Stimulated activated CD4-positive, alpha-beta T cell treated with anti-CD3 and anti-CD28 coated beads, Interleukin-12 subunit alpha, Interleukin-12 subunit beta, amount 100 ng/mL, for 4 hours (primary cell): ENCODE measurements around the gene SRR.

Source experiments
- DNase-seq: peaks from one replicate; pipeline ENCODE4 v3.0.0-alpha.2; 2020

The SRR gene

DNA sequence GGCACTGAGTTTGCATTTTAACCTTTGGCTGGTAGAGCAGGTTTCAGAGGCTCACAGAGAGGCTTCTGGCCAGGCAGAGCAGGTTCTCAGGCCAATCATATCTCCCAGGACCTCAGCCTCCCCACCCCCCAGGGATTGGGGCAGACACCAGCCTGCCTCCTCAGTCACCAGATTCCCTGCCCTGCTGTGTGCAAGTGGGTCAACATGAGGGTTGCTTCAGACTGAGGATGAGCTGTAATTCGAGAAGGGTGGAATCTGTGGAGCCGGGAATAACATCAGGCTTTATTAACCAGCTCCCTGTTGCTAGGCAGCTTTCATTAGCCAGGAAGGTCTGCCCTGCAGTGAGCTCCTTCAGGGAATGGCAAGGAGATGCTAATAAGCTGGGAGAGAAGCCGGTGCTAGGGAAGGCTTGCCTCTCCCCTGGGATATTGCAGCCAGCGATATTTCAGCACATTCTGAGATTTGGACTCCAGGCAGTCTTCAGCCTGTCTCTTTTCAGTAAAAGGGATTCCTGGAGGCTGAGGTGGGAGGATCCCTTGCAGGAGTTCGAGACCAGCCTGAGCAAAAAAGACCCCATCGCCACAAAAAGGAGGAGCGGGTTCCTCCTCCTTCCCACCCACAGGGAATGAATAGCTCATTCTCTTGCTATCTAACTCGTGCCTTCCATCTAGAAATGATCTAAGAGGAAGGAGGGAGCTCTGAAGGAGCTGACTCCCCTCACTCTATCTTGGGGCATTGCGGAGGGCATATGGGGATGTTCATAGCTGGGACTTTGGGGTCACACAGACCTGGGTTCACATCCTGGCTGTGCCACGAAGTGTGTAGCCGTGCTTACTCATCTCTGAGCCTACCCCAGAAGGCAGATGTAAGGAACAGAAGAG is 44.3 kb downstream of the SRR start:
- no peak for DNase-seq

DNA sequence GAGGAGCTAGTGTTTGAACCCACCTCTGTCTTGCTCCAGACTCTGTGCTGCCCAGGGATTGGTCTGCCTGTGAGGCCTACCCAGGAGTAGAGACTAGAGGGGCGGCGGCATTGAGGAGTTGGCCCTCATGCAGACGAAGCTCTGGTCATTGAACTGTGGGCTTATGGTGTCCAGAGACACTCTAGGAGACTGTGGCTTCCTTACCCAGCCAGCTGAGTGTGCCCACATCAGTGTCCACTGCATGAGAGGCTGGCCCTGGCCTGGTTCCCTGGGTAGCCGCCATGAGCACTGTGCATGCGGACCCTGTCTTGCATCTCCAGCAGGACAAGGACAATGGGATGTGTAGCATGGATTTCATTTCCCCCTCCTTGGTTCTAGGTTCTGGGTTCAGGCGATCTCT is 47.5 kb downstream of the SRR start:
- DNase-seq, result no peak

DNA sequence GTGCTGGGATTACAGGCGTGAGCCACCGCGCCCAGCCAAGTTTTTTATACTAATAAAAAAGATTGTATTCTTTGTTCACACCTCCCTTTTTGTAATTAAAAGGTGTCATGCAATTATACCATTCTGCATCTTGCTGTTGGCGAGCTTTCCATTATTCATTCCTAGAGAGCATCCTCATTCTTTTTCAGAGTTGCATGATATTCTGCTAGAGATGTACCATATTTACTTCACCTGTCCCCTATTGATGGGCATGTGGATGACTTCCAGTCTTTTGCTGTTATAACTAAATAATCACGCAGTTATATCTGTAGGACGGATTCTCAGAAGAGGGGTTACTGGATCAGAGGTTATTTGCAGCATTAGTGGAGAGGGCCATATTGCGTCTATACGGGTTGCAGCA is 50.6 kb downstream of the SRR start:
- no peak for DNase-seq

DNA sequence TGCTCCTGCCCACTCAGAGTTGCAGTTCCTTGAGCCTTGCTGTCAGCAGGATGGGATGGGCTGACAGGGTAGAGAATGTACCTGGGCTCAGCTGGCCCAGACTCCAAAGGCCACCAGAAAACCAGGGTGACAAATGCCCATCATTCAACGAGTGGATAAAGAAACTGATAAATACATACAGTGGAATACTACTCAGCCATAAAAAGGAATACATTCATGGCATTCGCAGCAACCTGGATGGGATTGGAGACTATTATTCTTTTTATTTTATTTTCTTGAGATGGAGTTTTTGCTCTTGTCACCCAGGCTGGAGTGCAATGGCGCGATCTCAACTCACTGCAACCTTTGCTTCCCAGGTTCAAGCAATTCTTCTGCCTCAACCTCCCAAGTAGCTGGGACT is 53.5 kb downstream of the SRR start:
- DNase-seq, result no peak

DNA sequence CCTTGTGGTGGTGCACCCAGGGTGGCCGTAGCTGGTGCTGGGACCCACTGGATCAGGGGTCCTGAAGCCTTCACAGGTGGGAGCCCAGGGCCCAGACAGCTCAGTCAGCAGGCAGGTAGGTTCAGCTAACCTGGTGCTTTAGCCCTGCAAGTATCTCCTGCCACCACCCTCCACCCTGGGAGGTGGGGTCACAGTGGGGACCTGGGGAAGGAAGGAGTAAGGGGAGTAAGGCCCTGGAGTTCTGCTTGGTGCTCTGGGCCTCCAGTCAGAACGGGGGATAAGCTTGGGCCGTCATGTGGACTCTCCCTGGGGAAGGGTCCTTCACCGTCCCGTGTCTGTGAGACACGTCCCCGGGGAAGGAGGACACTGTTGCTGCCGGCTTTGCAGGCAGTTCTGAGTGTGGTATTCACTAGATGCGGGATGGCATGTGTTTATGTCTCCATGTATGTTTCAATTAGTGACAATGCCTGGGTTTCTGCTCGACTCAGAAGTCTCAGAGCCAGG is 54.2 kb downstream of the SRR start:
- DNase-seq, result no peak

DNA sequence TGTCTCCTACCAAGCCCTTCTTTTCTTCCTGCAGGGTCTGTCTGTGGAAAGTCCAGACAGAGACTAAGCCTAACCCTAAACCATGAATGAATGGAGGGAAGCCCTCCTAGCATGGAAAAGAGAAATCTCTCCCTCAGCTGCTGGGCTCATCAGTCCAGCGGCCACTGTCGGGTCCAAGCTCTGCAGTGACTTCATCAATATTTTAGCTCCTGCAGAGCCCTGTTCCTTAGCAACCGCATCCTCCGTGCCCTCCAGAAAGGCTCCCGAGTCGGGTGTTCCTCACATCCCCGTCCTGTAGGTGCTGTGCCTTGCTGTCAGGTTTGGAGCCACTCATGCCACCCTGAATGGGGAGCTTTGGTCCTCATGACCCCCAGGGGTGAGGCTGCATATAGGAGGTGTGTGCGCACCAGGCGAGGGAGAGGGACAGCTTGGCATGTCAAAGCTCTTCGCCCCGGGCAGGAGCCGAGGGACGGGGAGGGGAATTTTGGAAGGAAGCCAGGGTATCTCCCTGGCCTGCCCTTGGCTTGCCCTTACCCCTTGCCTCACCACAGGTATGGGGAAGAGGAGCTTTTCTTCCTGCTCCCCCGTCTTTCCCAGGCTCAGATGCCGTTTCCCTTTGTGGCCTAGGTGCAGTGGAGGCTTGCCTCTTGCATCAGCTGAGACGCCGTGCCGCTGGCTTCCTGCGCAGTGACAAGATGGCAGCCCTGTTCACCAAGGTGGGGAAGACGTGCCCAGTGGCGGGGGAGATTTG is 57.4 kb downstream of the SRR start:
- DNase-seq, result no peak

DNA sequence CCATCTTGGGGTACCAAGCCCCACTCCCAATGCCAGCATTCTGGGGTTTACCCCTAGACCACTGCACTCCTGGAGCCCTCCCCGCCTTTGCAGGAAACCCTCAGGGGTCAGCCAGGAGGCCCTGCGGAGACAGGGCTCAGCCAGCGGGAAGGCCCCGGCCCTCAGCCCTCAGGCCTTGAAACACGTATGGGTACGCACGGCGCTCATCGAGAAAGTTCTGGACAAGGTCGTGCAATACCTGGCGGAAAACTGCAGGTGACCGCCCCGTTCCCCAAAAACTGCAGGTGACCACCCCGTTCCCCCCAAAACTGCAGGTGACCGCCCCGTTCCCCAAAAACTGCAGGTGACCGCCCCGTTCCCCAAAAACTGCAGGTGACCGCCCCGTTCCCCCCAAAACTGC is 58.3 kb downstream of the SRR start:
- DNase-seq, result no peak

DNA sequence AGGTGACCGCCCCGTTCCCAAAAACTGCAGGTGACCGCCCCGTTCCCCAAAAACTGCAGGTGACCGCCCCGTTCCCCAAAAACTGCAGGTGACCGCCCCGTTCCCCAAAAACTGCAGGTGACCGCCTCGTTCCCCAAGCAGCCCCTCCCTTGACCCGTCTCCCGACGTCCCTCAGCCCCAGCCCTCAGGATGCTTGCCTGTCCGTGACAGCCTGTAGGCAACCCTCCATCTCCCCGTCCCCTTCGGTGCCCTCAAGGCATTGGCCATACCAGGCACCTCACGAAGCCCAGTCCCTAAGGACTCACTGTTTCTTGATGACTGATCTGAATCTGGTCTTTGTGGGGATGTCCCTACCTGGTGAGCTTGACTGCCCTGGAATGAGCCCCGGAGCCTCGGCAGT is 58.7 kb downstream of the SRR start:
- no peak for DNase-seq

DNA sequence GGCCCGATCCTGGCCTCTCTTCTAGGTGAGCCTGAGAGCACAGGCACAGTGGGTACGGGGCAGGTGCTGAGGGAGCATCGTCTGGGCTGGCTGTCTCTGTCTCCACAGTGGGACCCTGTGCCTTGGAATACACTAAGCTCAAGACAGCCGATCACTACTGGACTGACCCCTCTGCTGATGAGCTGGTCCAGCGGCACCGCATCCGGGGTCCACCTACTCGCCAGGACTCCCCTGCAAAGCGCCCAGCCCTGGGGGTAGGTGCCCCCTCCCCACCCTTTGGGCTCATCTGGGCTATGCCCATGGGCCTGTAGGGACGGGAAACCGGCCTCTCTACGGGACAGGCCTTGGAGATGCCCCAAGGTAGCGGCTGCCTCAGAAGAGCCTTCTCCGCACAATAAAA is 59.1 kb downstream of the SRR start:
- no peak for DNase-seq

DNA sequence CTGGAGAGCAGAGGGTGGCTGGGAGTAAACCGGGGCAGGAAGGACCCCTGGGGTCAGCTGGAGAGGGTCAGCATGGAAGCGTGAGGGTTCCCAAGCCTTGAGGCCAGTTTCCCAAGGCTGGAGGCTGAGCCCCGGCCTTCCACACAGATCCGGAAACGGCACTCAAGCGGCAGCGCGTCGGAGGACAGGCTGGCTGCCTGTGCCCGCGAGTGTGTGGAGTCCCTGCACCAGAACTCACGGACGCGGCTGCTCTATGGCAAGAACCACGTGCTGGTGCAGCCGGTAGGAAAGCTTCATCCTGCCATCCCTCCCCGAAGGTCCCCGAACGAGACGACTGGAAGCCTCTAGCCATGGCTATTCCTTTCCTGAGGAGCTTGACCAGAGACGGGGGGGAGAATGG is 59.6 kb downstream of the SRR start:
- DNase-seq, result no peak

DNA sequence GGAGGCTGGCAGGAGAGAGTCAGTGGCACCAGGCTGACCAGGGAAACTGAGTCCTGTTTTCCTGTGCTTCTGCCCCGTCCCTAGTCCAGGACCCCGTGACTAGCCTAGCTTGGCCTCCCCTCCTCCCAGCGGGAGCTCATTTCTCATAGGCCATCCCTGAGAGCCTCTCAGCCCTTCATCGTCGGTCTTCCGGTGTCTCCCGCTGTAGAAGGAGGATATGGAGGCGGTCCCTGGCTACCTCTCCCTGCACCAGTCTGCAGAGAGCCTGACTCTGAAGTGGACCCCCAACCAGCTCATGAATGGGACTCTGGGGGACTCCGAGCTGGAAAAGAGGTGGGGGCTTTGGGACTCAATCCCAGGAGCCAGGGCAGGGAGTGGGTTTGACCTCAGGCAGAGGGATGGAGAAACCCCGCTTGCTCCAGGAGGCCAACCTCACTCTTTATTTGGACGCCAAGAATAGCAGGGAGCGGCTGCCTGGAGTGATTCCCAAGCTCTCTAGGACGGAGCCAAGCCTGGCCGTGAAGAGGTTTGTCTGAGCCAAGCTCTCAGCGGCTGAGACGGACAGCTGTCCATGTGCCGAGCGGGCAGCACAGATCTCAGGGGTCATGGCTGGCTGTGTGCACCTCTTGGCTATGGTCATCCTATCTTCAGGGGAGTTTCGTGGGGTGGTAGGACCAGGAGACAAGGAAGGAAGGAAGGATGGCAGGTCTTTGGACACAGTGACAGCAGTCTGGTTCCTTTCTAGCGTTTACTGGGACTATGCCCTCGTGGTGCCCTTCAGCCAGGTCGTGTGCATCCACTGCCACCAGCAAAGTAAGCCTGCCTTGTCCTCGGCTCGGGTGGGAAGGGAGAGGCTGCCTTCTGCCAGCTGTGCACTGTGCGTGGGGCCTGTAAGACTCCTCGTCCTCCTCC is 60.4 kb downstream of the SRR start:
- no peak for DNase-seq

DNA sequence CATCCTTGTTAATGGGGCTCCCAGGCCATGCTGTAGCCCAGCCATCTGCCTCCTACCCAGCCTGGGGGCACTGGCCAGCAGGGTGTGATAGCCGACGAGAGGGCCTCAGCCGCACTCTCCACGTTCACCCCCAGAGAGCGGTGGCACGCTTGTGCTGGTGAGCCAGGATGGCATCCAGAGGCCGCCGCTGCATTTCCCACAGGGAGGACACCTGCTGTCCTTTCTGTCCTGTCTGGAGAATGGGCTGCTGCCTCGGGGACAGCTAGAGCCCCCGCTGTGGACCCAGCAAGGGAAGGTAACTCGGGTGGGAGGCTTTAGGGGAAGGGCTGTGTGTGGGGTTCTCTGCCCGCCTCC is 61.0 kb downstream of the SRR start:
- no peak for DNase-seq

DNA sequence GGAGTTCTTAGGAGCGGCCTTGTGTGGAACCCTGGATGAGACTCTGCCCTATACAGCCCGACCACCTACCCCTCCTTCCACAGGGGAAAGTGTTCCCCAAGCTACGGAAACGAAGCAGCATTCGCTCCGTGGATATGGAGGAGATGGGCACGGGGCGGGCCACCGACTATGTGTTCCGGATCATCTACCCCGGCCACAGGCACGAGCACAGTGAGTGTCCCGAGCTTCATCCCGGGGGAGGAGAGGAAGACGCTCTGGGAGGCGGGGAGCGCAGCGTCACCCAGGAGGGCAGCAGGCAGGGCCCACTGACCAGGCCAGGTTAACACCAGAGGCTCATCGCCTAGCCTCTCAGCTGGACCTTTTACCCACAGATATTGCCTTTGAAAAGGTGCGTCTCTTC is 61.4 kb downstream of the SRR start:
- no peak for DNase-seq

DNA sequence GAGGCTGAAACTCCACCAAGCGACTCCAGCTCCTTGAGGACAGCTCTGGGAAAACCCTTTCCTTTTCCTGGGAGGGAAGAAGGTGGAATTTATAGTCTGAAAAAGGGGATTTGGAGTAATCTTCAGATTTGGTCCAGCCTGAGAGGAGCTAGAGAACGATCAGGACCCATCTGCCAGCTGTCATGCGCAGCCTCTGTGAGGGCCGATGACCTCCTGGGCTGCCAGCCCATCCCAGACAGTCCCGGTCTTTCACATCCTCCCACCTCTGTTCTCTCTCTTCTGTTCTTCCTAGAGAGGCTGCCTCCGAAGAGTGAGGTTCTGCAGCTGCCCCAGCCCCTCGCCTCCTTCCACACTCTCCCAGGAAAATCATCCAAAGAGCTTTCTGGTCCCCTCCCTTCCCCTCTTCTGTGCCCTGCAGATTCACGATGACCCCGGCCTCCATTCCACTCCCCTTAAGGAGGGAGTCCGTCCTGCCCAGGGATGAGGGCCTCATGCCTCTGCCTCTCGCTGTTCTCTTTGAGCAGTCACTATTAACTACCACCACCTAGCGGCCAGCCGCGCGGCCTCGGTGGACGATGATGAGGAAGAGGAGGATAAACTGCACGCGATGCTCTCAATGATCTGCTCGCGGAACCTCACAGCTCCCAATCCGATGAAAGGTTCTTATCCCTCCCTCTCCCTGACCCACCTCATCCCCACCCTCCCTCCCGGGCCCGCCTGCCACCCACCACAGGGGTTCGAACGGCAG is 63.2 kb downstream of the SRR start:
- DNase-seq, result no peak

DNA sequence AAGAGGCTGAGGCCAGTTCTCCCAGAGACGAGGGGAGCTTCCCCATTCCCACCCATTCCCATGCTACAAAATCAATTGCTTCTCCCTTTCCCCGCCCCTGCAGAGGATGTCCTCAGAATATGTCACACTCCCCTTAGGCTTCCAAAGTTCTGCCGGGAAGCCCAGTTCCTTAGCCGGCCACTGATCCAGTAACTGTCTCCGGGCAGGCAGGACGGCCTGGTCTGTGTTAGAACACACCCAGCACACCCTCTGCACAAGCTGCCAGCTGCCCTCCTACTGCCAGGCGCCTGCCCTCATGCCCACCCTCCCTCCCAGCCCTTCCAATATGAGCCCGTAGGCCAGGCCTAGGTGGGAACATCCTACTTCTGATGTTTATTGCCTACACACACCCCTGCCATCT is 64.6 kb downstream of the SRR start:
- no peak for DNase-seq

DNA sequence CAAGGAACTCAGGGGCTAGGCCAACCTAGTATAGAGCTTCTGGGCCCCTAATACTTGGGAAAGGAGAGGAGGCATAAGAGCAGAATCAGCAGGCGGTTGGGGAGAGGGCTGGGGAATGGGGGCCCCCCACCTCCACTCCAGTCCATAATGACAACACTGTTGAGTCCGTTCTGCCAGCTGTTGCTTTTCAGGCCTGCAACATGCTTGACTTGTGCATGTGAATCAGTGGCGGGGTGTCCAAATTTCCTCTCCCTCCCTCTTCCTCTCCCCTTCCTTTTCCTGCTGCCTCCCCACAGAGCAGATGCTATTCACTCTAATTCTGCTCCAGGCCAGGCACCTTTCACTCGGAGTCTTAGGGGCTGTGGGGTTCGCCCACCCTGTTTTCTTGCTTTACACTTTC is 65.3 kb downstream of the SRR start:
- DNase-seq, result no peak

DNA sequence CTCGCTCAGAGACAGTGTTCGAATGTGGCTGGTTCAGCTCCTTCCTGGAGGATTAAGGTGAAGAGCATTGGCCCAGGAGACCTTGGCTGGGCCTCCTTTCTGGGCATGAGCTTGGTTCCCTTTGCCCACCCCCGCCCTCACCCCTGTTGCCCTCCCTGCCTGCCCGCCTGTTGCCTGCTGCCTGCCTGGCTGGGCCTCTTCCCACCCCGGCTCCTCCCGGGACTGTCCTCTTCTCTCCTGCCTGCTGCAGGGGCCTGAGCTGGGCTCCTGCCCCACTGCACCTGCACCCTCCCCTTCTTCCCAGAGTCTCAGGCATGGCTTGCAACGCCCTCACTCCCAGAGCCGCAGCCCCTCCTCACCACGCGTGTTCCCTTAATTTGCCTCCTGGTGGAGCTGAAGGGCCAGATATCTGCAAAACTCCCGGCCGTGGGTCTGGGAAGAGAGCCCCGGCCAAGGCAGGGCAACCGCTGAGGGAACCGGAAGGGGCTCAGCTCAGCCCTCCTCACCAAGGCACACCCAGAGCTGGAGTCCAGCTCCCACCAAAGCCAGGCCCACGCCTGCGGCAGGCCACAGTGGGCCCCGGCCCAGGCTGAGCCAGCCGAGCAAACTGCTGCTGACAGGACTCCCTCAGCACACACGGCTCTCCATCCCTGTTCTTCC is 65.9 kb downstream of the SRR start:
- DNase-seq, result no peak

DNA sequence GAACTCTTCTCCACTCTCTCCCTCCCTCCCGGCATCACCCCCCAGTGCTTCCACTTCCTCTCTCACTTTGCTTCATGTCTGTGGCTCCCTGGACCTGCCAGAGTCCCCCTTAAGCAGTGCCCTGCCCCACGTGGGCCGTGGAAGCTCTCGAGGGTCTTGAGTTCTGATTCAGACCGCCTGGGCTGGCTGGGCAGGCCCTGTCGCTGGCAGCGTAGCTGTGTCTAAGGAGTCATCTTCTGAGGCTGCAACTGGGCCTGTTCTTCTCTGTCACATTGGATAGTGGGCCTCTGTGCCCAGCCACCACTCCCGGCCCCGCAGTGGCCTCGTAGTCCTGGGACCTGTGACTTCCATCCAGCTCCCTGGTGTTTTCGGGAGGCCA is 66.5 kb downstream of the SRR start:
- DNase-seq, result no peak

DNA sequence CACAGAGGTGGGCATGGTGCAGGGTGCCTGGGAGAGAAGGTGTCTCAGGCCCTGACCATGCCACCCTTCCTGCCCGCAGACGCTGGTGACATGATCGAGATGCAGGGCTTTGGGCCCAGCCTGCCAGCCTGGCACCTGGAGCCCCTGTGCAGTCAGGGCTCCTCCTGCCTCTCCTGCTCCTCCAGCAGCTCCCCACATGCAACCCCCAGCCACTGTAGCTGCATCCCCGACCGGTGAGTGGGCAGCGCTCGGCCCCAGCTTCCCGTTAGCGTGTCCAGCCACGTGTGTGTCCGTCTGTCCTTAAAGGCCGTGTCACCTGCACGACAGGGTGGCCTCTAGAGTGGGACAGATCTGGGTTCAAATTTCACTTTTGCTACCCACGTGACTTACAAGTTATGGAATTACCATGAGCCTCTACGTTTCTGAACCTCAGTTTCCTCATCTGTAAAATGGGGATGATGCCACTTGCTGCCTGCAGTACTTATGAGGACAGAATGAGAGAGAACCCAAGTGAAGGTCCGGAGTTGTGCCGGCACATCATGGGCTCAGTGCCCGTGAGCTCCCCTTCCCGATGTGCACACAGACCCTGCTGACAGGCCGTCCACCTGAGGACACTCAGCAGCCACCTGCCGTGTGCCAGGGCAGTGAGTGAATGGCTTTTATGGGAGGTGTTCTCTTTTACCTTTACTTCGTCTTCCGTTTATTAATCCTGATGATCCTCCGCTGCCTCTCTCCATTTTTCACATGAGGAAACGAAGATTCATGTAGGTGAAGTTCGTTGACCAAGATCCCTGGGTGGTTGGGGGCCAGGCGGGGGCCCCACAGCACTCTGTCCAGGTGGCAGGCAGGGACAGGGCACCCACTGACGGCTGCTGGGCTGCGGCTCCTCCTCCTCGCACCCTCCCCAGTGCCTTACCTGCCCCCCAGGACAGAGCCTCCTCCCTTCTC is 67.7 kb downstream of the SRR start:
- no peak for DNase-seq

DNA sequence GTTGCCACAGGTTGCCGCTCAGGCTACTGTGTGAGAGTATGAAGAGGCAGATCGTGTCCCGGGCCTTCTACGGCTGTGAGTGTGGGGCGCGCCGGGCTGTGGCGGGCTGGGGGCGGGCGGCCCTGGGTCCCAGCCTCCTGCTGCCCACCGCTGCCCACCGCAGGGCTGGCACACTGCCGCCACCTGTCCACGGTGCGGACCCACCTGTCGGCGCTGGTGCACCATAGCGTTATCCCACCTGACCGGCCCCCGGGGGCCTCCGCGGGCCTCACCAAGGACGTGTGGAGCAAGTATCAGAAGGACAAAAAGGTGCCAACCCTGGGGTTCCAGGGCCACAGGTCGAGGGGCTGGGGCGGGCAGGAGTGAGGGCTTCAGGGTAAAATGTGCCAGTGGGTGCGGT is 68.4 kb downstream of the SRR start:
- DNase-seq, result no peak

DNA sequence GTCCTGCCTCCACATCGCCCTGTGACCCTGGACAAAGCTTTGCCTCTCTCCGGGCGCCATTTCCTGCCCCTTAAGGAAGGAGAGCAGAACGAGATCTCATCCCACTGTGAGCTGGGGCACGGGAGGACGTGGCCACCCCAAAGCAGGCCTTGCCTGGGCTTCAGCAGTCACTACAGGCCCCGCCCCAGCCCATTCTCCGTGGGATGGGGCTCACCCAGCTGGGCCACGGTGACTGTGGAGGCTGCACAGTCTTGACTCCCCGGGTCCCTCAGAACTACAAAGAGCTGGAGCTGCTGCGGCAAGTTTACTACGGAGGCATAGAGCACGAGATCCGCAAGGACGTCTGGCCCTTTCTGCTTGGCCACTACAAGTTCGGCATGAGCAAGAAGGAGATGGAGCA is 68.9 kb downstream of the SRR start:
- no peak for DNase-seq
